Calu3 (cell line): ENCODE data around the gene ILDR2. TPM values are rescaled to one million over a fixed set of nuclear protein-coding genes. Genes with fewer than 3 reads are reported as not detected.

Source experiments
- BruUV-seq: library from RNA; stranded (reverse); fragments of 400-500 nt; replicated peaks from 2 replicates; lab custom pipeline; 2021; lab: Mats Ljungman, UMichigan
- CTCF ChIA-PET: fragments of 300-600 bp; sonication (Branson Sonifier 250); formaldehyde crosslinking; loops from one replicate; lab custom pipeline; 2022; ENCODE audit warnings: antibody characterized with exemption; lab: Charles Lee
- DNase-seq: peaks from one replicate; pipeline ENCODE4 v3.0.0; 2022
- H3K27ac Mint-ChIP-seq: one replicate; pipeline ENCODE4 v1.8.0; 2022; ENCODE audit warnings: mixed read lengths; ENCODE audit not compliant: unreplicated experiment
- H3K27me3 Mint-ChIP-seq: one replicate; pipeline ENCODE4 v1.8.0; 2022; ENCODE audit warnings: mixed read lengths; ENCODE audit not compliant: unreplicated experiment
- H3K36me3 Mint-ChIP-seq: one replicate; pipeline ENCODE4 v1.8.0; 2022; ENCODE audit warnings: mild to moderate bottlenecking, moderate library complexity, mixed read lengths; ENCODE audit not compliant: insufficient read depth, unreplicated experiment
- H3K4me1 Mint-ChIP-seq: one replicate; pipeline ENCODE4 v1.8.0; 2022; ENCODE audit warnings: mild to moderate bottlenecking, low read depth, mixed read lengths; ENCODE audit not compliant: unreplicated experiment
- H3K4me3 Mint-ChIP-seq: one replicate; pipeline ENCODE4 v1.8.0; 2022; ENCODE audit warnings: mild to moderate bottlenecking, low read depth, moderate library complexity, mixed read lengths; ENCODE audit not compliant: unreplicated experiment
- H3K9me3 Mint-ChIP-seq: one replicate; pipeline ENCODE4 v1.8.0; 2022; ENCODE audit warnings: low read depth, mixed read lengths; ENCODE audit not compliant: unreplicated experiment
- CTCF ChIP-seq: fragments of 200-600 bp; IDR thresholded peaks from one replicate; pipeline ENCODE4 v1.8.0; 2022; ENCODE audit warnings: antibody characterized with exemption; ENCODE audit not compliant: unreplicated experiment
- intact Hi-C: fragments of 100-400 bp; cut with micrococcal nuclease; formaldehyde crosslinking; loops from one replicate; pipeline ENCODE4 v1.10.0; 2022; ENCODE audit not compliant: unreplicated experiment
- total RNA-seq: library from RNA; stranded (reverse); gene quantifications from 2 replicates; pipeline ENCODE4 v1.2.3, GENCODE V29; 2022

ILDR2 gene
- total RNA-seq, 1 experiment from 2014 or later: 1.9 TPM

GRCh38 chr1:166907051-166907450 is 68.3 kb downstream of the ILDR2 start:
- BruUV-seq: no TSS peak
- no peak for DNase-seq
- Mint-ChIP-seq H3K4me3 (no peak overlapping the region), H3K27ac (no peak overlapping the region), H3K36me3 (no peaks in the 10 kb centered on the region), H3K9me3 (peaks cover 5% of the 10 kb centered on the region), H3K27me3 (no peaks in the 10 kb centered on the region), H3K4me1 (peaks cover 18% of the 10 kb centered on the region)
- no peak for TF ChIP-seq CTCF
- CTCF ChIA-PET: interaction anchor here (1.5 to 7.5 kb wide), 2 partner anchors 31 to 153 kb away, joined by 5 to 221 read pairs; partner anchors contain the start of gene TADA1
- intact Hi-C loops: no loop called here

GRCh38 chr1:166906647-166907046 is 68.7 kb downstream of the ILDR2 start:
- Mint-ChIP-seq H3K36me3 (no peaks in the 10 kb centered on the region), H3K4me1 (peaks cover 18% of the 10 kb centered on the region), H3K27me3 (no peaks in the 10 kb centered on the region), H3K27ac (no peak overlapping the region), H3K9me3 (peaks cover 3% of the 10 kb centered on the region), H3K4me3 (no peak overlapping the region)
- BruUV-seq: no TSS peak
- CTCF ChIA-PET: interaction anchor here (0.5 to 7.5 kb wide), 5 partner anchors 23 to 324 kb away, joined by 3 to 221 read pairs (median 4); partner anchors contain the start of gene TADA1
- DNase-seq: no peak
- intact Hi-C loops: no loop called here
- no peak for TF ChIP-seq CTCF

GRCh38 chr1:166905900-166906299 is 69.4 kb downstream of the ILDR2 start:
- H3K27me3 Mint-ChIP-seq: no peaks in the 10 kb centered on the region
- H3K36me3 Mint-ChIP-seq: no peaks in the 10 kb centered on the region
- intact Hi-C loops: no loop called here
- no peak overlapping the region for H3K4me3 Mint-ChIP-seq
- no peak for TF ChIP-seq CTCF
- no peaks in the 10 kb centered on the region for H3K9me3 Mint-ChIP-seq
- H3K27ac Mint-ChIP-seq: no peak overlapping the region
- no TSS peak for BruUV-seq
- peaks cover 15% of the 10 kb centered on the region for H3K4me1 Mint-ChIP-seq
- CTCF ChIA-PET: interaction anchor here (1.2 to 7.5 kb wide), 4 partner anchors 22 to 154 kb away, joined by 3 to 221 read pairs (median 4); partner anchors contain the start of gene TADA1
- no peak for DNase-seq

GRCh38 chr1:166905136-166905535 is 70.2 kb downstream of the ILDR2 start:
- no peak overlapping the region for H3K27ac Mint-ChIP-seq
- no peak for DNase-seq
- H3K4me1 Mint-ChIP-seq: peaks cover 10% of the 10 kb centered on the region
- CTCF ChIA-PET: interaction anchor here (1.2 to 7.5 kb wide), 2 partner anchors 22 to 155 kb away, joined by 4 to 221 read pairs; no protein-coding TSS in a partner anchor
- H3K9me3 Mint-ChIP-seq: no peaks in the 10 kb centered on the region
- no peak for TF ChIP-seq CTCF
- no peaks in the 10 kb centered on the region for H3K27me3 Mint-ChIP-seq
- BruUV-seq: no TSS peak
- intact Hi-C loops: no loop called here
- no peaks in the 10 kb centered on the region for H3K36me3 Mint-ChIP-seq
- H3K4me3 Mint-ChIP-seq: no peak overlapping the region
